ENCODE measurements around the gene PLAC1. TPM values are rescaled to one million over a fixed set of nuclear protein-coding genes. Genes with fewer than 3 reads are reported as not detected.

PLAC1 gene
- total RNA-seq, 3 donors from 2014 or later (not counting 1 experiment from before 2014, with no cell fraction given), result not detected

DNA sequence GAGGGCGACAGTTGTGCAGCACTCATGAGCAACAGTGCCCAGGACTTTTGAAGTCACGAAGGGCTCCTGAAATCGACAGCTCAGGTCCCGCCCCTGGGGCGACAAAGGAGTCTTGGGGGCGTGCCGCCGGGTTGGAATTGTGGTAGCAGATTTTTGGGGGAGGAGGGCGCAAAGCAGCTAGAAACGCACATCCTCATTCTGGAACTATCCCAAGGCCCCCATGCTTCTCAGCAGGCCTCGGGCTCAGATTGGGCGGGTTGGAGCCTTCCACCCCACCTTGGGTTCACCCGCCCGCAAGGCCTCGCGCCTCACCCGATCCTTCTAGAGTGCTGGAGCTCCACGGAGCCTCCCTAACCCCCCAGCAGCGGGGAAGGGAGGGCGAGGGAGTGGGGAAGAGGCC is 112.8 kb downstream of the PLAC1 start:
- no peak for ATAC-seq
- H3K36me3 ChIP-seq (ENCODE audit: control insufficient read depth, insufficient read depth, low read length), result no peaks in the 10 kb centered on the region
- Mint-ChIP-seq H3K27me3 (ENCODE audit: low read depth in 2 of 2) (peaks cover 37 to 73% of the 10 kb centered on the region in 2 donors), H3K9me3 (no peaks in the 10 kb centered on the region), H3K4me1 (peaks cover 18 to 28% of the 10 kb centered on the region in 2 donors), H3K4me3 (no peak overlapping the region), H3K27ac (no peak overlapping the region), H3K36me3 (no peaks in the 10 kb centered on the region)
- DNase-seq, result no peak
- intact Hi-C loops (cut with micrococcal nuclease), result no loop called here
- TF ChIP-seq, protein P1, sequence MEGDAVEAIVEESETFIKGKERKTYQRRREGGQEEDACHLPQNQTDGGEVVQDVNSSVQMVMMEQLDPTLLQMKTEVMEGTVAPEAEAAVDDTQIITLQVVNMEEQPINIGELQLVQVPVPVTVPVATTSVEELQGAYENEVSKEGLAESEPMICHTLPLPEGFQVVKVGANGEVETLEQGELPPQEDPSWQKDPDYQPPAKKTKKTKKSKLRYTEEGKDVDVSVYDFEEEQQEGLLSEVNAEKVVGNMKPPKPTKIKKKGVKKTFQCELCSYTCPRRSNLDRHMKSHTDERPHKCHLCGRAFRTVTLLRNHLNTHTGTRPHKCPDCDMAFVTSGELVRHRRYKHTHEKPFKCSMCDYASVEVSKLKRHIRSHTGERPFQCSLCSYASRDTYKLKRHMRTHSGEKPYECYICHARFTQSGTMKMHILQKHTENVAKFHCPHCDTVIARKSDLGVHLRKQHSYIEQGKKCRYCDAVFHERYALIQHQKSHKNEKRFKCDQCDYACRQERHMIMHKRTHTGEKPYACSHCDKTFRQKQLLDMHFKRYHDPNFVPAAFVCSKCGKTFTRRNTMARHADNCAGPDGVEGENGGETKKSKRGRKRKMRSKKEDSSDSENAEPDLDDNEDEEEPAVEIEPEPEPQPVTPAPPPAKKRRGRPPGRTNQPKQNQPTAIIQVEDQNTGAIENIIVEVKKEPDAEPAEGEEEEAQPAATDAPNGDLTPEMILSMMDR (IDR thresholded peaks at IDR 0.05), result no peak
- peaks cover 21% of the 10 kb centered on the region for H3K4me1 ChIP-seq (ENCODE audit: control insufficient read depth, insufficient read depth, low read length)
- 85% methylated on average over 2 of the region's 20 CpGs for WGBS (ENCODE audit: insufficient coverage)
- no peak overlapping the region for H3K27ac ChIP-seq (ENCODE audit: low read length)
- H3K9me3 ChIP-seq (ENCODE audit: control insufficient read depth, insufficient read depth, low read length), result no peaks in the 10 kb centered on the region
- H3K27me3 ChIP-seq (ENCODE audit: control insufficient read depth, insufficient read depth, low read length), result peaks cover 54% of the 10 kb centered on the region
- no peak overlapping the region for H3K4me3 ChIP-seq (ENCODE audit: low read length)

DNA sequence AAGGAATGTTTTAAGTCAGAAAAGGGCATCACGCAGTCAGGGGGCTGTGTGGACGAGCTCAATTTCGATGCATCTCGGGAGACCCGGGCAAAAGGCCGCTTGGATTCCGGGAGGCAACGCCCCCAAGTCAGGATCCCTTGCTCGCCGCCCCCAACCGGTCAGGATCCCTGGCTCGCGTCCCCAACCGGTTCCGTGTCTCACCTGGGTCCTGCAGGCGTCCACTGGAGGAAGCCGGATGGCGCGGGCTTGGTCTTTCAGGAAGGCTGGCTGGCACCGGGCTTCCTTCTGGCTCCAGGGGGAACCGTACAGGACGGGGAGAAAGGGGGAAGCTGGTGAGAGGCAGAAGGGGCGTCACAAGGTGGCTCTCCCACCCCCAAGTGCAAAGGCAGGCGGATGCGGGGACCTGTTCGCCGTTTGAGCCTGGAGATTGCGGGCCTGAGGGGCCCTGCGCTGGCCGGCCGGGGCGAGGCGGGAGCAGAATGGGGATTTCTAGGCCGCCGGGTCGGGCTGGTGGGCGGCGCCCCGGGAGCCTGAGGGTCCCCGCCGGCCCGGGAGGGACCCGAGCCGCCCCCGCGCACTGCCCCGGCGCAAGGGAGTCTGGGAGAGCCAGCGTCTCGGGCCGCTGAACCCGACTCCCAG is 113.6 kb downstream of the PLAC1 start:
- DNase-seq (no peak), ATAC-seq (no peak)
- Histone ChIP-seq H3K27me3 (ENCODE audit: control insufficient read depth, insufficient read depth, low read length) (peaks cover 47% of the 10 kb centered on the region), H3K36me3 (ENCODE audit: control insufficient read depth, insufficient read depth, low read length) (no peaks in the 10 kb centered on the region), H3K4me1 (ENCODE audit: control insufficient read depth, insufficient read depth, low read length) (peaks cover 14% of the 10 kb centered on the region), H3K27ac (ENCODE audit: low read length) (no peak overlapping the region), H3K4me3 (ENCODE audit: low read length) (no peak overlapping the region), H3K9me3 (ENCODE audit: control insufficient read depth, insufficient read depth, low read length) (no peaks in the 10 kb centered on the region)
- WGBS (ENCODE audit: insufficient coverage), result 10% methylated on average over 52 of the region's 52 CpGs
- intact Hi-C loops (cut with micrococcal nuclease), result no loop called here
- Mint-ChIP-seq H3K36me3 (no peaks in the 10 kb centered on the region), H3K4me3 (no peak overlapping the region), H3K4me1 (peaks cover 13 to 19% of the 10 kb centered on the region in 2 donors), H3K27me3 (ENCODE audit: low read depth in 2 of 2) (peaks cover 28 to 69% of the 10 kb centered on the region in 2 donors), H3K9me3 (no peaks in the 10 kb centered on the region), H3K27ac (no peak overlapping the region)
- TF ChIP-seq, protein P1 (IDR thresholded peaks at IDR 0.05), result no peak

GRCh38 chrX:134544135-134544512 is 114.1 kb downstream of the PLAC1 start:
- H3K27me3 ChIP-seq (ENCODE audit: control insufficient read depth, insufficient read depth, low read length), result peaks cover 45% of the 10 kb centered on the region

More at GRCh38 chrX:134544135-134544512, 114.1 kb downstream of the PLAC1 start:
- H3K36me3 Mint-ChIP-seq, result no peaks in the 10 kb centered on the region
- H3K9me3 Mint-ChIP-seq, result no peaks in the 10 kb centered on the region
- no peak for DNase-seq
- H3K4me3 ChIP-seq (ENCODE audit: low read length), result no peak overlapping the region
- peaks cover 12 to 14% of the 10 kb centered on the region in 2 donors for H3K4me1 Mint-ChIP-seq
- no peak overlapping the region for H3K27ac Mint-ChIP-seq
- peaks cover 11% of the 10 kb centered on the region for H3K4me1 ChIP-seq (ENCODE audit: control insufficient read depth, insufficient read depth, low read length)
- H3K36me3 ChIP-seq (ENCODE audit: control insufficient read depth, insufficient read depth, low read length), result no peaks in the 10 kb centered on the region
- no peak overlapping the region for H3K4me3 Mint-ChIP-seq
- H3K27ac ChIP-seq (ENCODE audit: low read length), result no peak overlapping the region
- WGBS (ENCODE audit: insufficient coverage), result 18% methylated on average over 2 of the region's 6 CpGs
- TF ChIP-seq, protein P1 (IDR thresholded peaks at IDR 0.05), result no peak
- peaks cover 25 to 67% of the 10 kb centered on the region in 2 donors for H3K27me3 Mint-ChIP-seq (ENCODE audit: low read depth in 2 of 2)
- intact Hi-C loops (cut with micrococcal nuclease), result no loop called here
- ATAC-seq, result no peak
- no peaks in the 10 kb centered on the region for H3K9me3 ChIP-seq (ENCODE audit: control insufficient read depth, insufficient read depth, low read length)
